C4-2B (cell line): Measurements from ENCODE around the gene SRSF4.

Experiments used
- ZFX ChIP-seq: fragments of 450-650 bp; IDR thresholded peaks from 2 replicates; pipeline ENCODE4 v1.6.1; 2017
- TF ChIP-seq, protein P1 (sequence below): fragments of 450-650 bp; conservative IDR thresholded peaks from 2 replicates; pipeline ENCODE4 v1.5.1; 2017; ENCODE audit warnings: mild to moderate bottlenecking

DNA sequence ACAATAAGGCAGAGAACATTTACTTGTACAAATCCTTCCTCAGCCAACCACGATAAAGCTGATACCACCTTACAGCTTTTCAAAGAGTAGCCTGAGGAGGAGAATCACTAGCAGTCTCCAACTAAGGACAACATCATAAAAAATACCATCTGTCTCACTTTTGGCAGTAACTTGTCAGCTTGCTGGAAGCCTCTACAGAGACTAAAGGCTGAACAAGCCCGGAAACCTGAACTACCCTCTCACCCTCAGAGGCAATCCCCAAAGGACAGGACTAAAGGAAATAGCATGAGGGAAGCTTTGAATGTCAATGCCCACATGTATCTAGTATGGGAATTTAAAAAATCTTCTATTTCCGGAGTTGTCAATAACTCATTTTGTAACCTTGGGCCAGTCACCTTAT is 10.6 kb downstream of the SRSF4 start:
- TF ChIP-seq, protein P1, sequence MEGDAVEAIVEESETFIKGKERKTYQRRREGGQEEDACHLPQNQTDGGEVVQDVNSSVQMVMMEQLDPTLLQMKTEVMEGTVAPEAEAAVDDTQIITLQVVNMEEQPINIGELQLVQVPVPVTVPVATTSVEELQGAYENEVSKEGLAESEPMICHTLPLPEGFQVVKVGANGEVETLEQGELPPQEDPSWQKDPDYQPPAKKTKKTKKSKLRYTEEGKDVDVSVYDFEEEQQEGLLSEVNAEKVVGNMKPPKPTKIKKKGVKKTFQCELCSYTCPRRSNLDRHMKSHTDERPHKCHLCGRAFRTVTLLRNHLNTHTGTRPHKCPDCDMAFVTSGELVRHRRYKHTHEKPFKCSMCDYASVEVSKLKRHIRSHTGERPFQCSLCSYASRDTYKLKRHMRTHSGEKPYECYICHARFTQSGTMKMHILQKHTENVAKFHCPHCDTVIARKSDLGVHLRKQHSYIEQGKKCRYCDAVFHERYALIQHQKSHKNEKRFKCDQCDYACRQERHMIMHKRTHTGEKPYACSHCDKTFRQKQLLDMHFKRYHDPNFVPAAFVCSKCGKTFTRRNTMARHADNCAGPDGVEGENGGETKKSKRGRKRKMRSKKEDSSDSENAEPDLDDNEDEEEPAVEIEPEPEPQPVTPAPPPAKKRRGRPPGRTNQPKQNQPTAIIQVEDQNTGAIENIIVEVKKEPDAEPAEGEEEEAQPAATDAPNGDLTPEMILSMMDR, result no peak
- TF ChIP-seq ZFX, result no peak
